GM18505 (cell line): ENCODE measurements around the gene B4GALNT3.
A peak's percentile ranks its signal among the peaks of the same experiment; 100 is the strongest.
"Not testable (repeated sequence)": the region's sequence is repeated elsewhere in the genome, so short reads cannot be mapped to it uniquely, and the experiment has no call there.

ENCODE experiments used
- ATAC-seq: cut with Tn5 transposase; IDR thresholded peaks from one replicate; pipeline ENCODE4 v1.9.1; 2021; ENCODE audit not compliant: unreplicated experiment
- POLR2A ChIP-seq: IDR thresholded peaks from 4 replicates; pipeline ENCODE4 v1.6.1; 2011; ENCODE audit warnings: borderline replicate concordance; ENCODE audit not compliant: insufficient read depth, insufficient read length; ENCODE audit errors: extremely low read depth

Gene B4GALNT3

DNA sequence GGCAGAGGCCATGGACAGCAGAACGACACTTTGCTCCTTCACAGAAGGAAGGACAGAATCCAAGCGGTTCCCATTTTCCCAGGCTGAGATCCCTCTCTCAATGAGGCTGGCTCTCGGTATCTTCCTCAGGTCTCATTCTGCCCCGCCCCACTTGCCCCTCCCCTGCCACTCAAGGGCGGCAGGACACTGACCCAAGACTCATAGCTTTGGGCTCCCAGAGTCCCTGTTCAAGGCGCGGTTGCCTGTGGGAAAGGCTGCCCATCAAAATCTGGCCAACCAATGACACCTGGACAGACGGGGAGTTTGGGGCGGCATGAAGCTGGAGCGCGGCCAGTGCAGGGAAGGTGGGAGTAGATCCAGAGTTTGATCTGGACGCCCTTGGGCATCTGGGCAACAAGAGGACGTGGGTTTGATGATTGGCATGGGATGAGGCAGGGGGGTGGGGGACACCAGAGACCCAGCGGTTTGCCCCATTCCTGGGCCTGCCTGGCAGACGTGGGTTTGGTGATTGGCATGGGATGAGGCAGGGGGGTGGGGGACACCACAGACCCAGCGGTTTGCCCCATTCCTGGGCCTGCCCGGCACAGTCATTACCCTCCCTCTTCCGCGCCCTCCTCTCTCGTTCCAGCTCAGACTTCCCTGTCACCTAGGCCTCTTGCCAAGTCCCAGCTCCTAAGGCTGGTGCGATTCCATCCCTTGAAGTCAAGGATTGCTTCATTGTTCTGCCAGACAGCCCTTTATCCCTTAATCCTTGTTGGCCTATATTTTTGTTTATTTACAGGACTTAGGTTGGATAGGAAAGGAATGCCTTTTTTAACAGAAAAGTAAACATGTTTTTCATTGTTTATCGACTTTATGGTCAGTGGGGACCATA, 111.4 kb downstream of the B4GALNT3 start:
- ATAC-seq, result no peak
- TF ChIP-seq POLR2A, result no peak

- no peak for ATAC-seq
- TF ChIP-seq POLR2A, result no peak
Observed at GRCh38 chr12:571795-572531, 112.2 kb downstream of the B4GALNT3 start.

GRCh38 chr12:572532-572899, 112.8 kb downstream of the B4GALNT3 start:
- ATAC-seq, result no peak
- no peak for TF ChIP-seq POLR2A

DNA sequence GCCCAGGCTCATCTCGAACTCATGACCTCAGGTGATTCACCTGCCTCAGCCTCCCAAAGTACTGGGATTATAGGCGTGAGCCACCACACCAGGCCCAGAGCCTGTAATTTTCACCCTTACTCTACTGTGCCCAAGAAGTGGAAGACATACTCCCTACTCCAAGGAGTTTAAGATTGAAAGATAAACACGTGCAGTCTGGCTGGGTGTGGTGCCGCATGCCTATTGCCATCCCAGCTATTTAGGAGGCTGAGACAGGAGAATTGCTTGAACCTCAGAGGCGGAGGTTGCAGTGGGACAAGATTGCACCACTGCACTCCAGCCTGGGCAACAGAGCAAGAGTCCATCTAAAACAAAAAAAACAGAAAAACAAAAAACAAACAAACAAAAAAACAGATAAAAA, 113.5 kb downstream of the B4GALNT3 start:
- TF ChIP-seq POLR2A, result no peak
- ATAC-seq, result no peak

DNA sequence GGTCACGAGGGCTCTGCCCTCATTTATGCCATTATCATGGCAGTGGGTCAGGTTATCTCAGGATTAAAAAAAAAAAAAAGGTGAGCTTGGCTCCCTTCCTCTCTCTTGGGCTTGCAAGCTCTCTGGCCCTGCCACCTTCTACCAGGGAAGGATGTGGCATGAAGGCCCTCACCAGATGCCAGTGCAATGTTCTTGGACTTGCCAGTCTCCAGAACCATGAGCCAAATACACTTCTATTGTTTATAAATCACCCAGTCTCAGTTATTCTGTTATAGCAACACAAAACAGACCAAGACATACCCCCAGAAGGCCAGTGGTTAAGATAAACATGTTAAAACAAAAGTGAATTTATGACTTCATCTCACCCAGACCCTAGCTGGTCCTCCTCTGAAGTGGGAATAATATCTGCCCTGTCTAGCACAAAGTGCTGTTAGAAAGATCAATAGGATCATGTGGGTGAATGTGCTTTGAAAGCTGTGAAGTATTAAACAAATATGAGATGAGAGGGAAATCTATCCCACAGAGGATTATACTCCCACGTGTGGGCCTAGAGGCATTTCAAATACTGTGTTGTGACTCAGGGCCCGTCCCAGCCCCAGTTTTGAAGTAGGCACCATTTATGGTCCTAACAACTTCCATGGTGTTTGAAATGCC, 114.9 kb downstream of the B4GALNT3 start:
- no peak for TF ChIP-seq POLR2A
- no peak for ATAC-seq

DNA sequence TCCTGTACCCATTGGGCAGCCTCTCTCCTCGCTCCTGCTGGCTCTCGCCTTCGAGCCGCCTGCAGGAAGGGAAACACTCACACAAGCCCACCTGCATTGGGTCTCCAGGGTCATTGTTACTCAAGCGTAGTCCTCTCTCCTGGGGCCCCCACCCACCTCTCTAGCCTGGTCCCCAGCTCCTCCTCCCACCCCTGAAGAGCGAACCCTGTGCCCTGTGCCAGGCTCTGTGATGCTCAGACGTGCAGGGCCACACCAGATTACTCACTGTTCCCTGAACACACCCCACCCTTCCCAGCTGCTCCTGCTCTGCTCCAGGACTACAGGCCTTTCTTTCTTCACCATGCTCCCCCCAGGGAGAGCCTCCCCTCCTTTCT, 115.4 kb downstream of the B4GALNT3 start:
- no peak for ATAC-seq
- TF ChIP-seq POLR2A, result no peak

- TF ChIP-seq POLR2A, result peak; percentile 31
- peak; percentile 72 for ATAC-seq
Observed at GRCh38 chr12:575948-576614, 116.3 kb downstream of the B4GALNT3 start.

- ATAC-seq, result no peak
- no peak for TF ChIP-seq POLR2A
Observed at GRCh38 chr12:576615-577110, 116.9 kb downstream of the B4GALNT3 start.

DNA sequence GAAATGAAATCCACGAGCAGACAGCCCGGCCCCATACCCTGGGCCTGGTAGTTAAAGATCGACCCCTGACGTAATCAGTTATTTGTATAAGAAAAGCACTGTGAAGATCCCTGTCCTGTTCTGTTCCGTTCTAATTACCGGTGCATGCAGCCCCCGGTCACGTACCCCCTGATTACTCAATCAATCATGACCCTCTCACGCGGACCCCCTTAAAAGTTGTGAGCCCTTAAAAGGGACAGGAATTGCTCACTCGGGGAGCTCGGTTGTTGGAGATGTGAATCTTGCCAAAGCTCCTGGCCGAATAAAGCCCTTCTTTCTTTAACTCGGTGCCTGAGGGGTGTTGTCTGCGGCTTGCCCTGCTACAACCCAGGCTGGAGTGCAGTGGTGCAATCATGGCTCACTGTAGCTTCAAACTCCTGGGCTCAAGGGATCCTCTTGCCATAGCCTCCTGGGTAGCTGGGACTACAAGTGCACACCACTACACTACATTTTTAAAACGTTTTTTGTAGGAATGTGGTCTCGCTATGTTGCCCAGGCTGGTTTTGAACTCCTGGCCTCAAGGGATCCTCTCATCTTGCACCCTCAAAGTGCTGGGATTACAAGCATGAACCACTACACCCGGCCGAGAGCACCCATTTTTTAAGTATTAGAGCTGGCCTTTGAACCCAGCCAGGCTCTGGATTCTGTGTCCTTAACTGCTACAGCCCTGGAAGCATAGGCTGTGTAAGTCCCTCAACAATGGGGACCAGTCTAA, 118.4 kb downstream of the B4GALNT3 start:
- ATAC-seq, result not testable (repeated sequence)

DNA sequence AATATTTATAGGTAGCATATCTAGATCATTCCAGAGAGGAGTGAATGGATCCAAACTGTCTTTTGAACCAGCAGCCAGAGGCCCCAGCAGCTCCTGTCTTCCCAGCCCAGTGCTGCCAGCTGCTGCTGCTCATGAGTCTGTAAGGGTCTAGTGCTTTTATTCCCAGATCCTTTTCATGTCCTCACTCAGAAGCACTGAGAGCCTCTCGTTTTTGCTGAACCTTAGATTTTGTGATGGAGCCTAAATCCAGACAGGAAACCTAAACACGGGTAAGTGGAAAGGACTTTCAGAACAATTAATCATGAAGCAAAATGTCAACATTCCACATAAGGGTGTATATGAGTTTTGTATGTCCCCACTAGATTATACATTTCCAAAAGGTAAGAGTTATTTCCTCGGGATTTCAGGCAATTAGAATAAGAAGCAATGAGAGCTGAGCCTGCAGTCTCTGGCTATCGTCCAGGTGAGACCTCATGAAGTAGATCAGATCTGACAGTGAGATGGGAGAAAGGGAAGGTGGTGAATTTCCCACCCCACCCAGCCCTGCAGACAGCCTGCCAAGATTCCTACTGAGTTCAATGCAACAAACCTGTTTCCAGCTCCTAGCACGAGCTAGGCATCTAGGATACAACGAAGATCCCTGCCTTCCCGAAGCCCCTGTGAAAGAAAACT, 119.1 kb downstream of the B4GALNT3 start:
- TF ChIP-seq POLR2A, result no peak

DNA sequence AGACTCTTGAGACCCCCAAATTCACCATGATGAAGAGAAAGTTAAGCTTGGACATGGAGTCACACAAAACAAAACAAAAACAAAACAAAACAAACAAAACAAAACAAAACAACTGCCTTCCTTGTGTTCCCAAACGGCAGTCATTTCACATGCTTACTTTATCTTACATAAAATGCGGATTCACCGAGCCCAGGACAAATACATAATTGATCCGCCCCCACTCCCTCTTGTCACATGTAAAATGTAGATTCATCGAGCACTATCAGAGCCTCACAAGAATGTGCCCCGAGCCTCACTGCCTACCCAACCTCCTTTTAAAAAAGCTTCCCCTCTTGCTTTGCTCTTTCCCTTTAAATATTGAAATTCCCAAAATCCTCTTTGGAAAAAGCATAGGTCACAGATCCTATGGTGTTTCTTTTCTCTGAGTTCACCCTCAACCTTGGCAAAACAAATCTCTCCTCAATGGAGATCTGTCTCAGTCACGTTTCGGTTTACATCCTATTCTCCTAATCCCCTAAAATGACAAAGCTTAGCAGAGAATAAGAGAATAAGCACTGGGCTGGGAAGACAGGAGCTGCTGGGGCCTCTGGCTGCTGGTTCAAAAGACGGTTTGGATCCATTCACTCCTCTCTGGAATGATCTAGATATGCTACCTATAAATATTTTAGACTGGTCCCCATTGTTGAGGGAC, 119.8 kb downstream of the B4GALNT3 start:
- no peak for TF ChIP-seq POLR2A
- ATAC-seq, result no peak

More for the DNA sequence above, 119.1 kb downstream of the B4GALNT3 start:
- ATAC-seq, result no peak
